Measurements from ENCODE around the gene EPN3. TPM values are rescaled to one million over a fixed set of nuclear protein-coding genes. Genes with fewer than 3 reads are reported as not detected.

EPN3 gene
- total RNA-seq, 2 experiments from 2014 or later, result 0.28 TPM; not detected in 1

DNA sequence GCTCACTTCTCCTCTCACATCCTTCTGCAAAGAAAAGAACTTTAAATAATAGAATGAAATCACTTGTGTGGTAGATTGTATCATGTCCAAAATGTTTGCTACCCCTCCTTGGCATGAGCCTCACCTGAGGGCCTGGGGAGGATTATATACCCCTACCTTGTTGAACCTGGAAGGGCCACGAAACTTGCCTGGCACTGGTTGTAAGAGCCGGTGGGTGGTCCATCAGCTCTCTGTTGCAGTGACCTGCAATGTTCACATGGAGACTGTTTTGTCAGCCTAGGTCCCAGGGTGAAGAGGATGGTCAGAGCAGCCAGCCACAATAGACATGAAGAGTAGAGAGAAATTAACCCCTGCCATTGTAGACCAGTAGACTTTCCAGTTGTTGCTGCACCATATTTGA lies 43.7 kb upstream of the EPN3 start:
- no TSS peak for BruUV-seq (replicated peaks)
- Histone ChIP-seq H3K9me2 (ENCODE audit: insufficient read depth, low read length) (no peaks in the 10 kb centered on the region), H3K4me2 (ENCODE audit: low read length) (no peak overlapping the region), H2AFZ (ENCODE audit: low read length) (no peak overlapping the region), H3K9me3 (ENCODE audit: low read length) (no peaks in the 10 kb centered on the region), H3K27ac (ENCODE audit: low read depth, low read length, poor library complexity, severe bottlenecking) (no peak overlapping the region), H3K36me3 (ENCODE audit: insufficient read depth, low read length) (peaks cover 21% of the 10 kb centered on the region), H3K79me2 (ENCODE audit: insufficient read depth, low read depth, low read length) (no peaks in the 10 kb centered on the region), H3K4me3 (ENCODE audit: low read depth, low read length, poor library complexity, severe bottlenecking) (no peak overlapping the region), H3K4me1 (ENCODE audit: insufficient read depth, low read length, poor library complexity, severe bottlenecking) (no peaks in the 10 kb centered on the region), H4K20me1 (ENCODE audit: insufficient read depth, low read length) (no peaks in the 10 kb centered on the region)
- ChIA-PET CTCF (ENCODE audit: unreplicated experiment) (no interaction called here), POLR2A (no interaction called here)
- no peak for DNase-seq (ENCODE audit: low spot score)
- TF ChIP-seq EZH2phosphoT487 (IDR thresholded peaks at IDR 0.05; ENCODE audit: borderline replicate concordance, low read depth, low read length) (no peak), CTCF (conservative IDR thresholded peaks at IDR 0.05; ENCODE audit: low read length) (no peak)
- intact Hi-C loops (cut with micrococcal nuclease; ENCODE audit: unreplicated experiment), result loop anchor here (10.0 kb wide), 1 partner anchor 216 kb away; the partner anchor contains the start of gene ANKRD40

DNA sequence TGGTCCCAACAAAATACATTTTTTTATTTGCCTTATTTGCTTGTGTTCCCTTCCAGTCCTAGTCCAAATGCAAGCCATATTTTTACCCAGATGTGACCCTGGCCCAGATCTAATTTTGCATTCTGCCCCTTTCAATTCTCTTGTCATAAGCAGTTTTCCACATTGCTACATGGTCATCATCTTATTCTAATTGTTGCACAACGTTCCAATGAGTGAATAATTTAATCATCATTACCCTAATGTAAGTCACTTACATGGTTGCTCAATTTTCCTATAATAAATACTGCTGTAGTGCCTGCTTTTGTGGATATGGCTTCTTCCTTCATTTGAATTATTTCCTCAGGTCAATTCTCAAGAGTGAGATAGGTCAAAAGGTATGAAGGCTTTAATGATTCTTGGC lies 41.0 kb upstream of the EPN3 start:
- no peak overlapping the region for H3K4me2 ChIP-seq (ENCODE audit: low read length)
- POLR2A ChIA-PET, result no interaction called here

More for the DNA sequence above, 41.0 kb upstream of the EPN3 start:
- Histone ChIP-seq H3K4me1 (ENCODE audit: insufficient read depth, low read length, poor library complexity, severe bottlenecking) (no peaks in the 10 kb centered on the region), H3K4me3 (ENCODE audit: low read depth, low read length, poor library complexity, severe bottlenecking) (no peak overlapping the region), H3K27ac (ENCODE audit: low read depth, low read length, poor library complexity, severe bottlenecking) (no peak overlapping the region), H3K36me3 (ENCODE audit: insufficient read depth, low read length) (no peaks in the 10 kb centered on the region), H4K20me1 (ENCODE audit: insufficient read depth, low read length) (no peaks in the 10 kb centered on the region), H2AFZ (ENCODE audit: low read length) (no peak overlapping the region), H3K9me3 (ENCODE audit: low read length) (no peaks in the 10 kb centered on the region), H3K79me2 (ENCODE audit: insufficient read depth, low read depth, low read length) (no peaks in the 10 kb centered on the region), H3K9me2 (ENCODE audit: insufficient read depth, low read length) (no peaks in the 10 kb centered on the region)
- DNase-seq (ENCODE audit: low spot score), result no peak
- TF ChIP-seq EZH2phosphoT487 (IDR thresholded peaks at IDR 0.05; ENCODE audit: borderline replicate concordance, low read depth, low read length) (no peak), CTCF (conservative IDR thresholded peaks at IDR 0.05; ENCODE audit: low read length) (no peak)
- BruUV-seq (replicated peaks), result no TSS peak
- intact Hi-C loops (cut with micrococcal nuclease; ENCODE audit: unreplicated experiment), result no loop called here
- CTCF ChIA-PET (ENCODE audit: unreplicated experiment), result no interaction called here

Data from OCI-LY7 (cell line).